Measurements from ENCODE around the gene ZNF609. TPM values are rescaled to one million over a fixed set of nuclear protein-coding genes. Genes with fewer than 3 reads are reported as not detected.

ZNF609 gene
- total RNA-seq, 5 donors from 2014 or later (not counting 1 experiment from before 2014, with no cell fraction given), result 52.7 to 81.8 (median 59.3) TPM

DNA sequence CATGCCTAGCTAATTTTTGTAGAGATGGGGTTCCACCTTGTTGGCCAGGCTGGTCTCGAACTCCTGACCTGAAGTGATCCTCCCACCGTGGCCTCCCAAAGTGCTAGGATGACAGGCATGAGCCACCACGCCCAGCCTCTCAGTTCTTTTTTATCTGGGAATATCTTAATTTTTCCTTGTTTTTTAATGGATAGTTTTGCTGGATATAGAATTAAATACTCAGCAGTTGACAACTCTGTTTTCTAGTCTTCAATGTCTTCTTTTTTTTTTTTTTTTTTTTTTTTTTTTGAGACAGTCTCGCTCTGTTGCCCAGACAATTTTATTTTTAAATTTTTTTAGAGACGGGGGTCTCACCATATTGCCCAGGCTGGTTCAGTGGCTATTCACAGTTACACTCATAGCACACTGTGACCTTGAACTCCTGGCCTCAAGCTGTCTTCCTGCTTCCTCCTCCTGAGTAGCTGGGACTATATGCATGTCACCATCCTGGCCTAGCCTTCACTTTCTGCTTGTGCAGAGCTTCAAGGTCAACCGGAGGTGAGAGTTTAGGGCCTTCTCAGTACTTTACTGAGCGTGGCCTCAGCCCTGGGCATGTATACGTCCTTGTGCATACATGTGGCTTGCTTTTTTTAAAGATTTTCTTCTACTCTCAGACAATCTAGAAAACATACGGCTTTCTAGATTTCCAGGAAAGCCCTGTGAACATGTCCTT is 120.5 kb downstream of the ZNF609 start:
- H3K9me3 Mint-ChIP-seq, result peaks cover 0 to 6% (median 3%) of the 10 kb centered on the region in 3 donors
- H3K9me3 ChIP-seq, result no peaks in the 10 kb centered on the region
- H3K4me1 Mint-ChIP-seq, result peaks cover 37 to 44% (median 43%) of the 10 kb centered on the region in 3 donors
- CTCF ChIA-PET, result interaction anchor here in 1 of 2 donors (1.3 kb wide), 1 partner anchor 21 kb away, joined by 3 read pairs; no protein-coding TSS in a partner anchor
- DNase-seq, result no peak
- peaks cover 18% of the 10 kb centered on the region for H3K36me3 Mint-ChIP-seq
- H3K27ac Mint-ChIP-seq, result peak overlapping the region in 1 of 2 donors; percentile 31
- no peak for ATAC-seq (replicated peaks in 1 of 4)
- H3K27me3 Mint-ChIP-seq, result no peaks in the 10 kb centered on the region
- no peak overlapping the region for H3K27ac ChIP-seq (ENCODE audit: low read length)
- H3K4me1 ChIP-seq (ENCODE audit: control insufficient read depth in 1 of 2, extremely low read depth in 1 of 2, insufficient read depth in 2 of 2, low read length in 2 of 2), result peaks cover 26 to 27% of the 10 kb centered on the region in 2 experiments
- peak overlapping the region in 1 of 3 donors; percentile 31 for H3K4me3 Mint-ChIP-seq
- WGBS (ENCODE audit: insufficient coverage), result 96% methylated on average over 5 of the region's 9 CpGs
- H3K27me3 ChIP-seq (replicated peaks in 1 of 2; ENCODE audit: control insufficient read depth in 2 of 2, extremely low read depth in 1 of 2, insufficient read depth in 2 of 2, low read length in 1 of 2), result no peaks in the 10 kb centered on the region
- no peak overlapping the region for H3K4me3 ChIP-seq (ENCODE audit: control insufficient read depth in 1 of 2, extremely low read depth in 1 of 2, low read length in 1 of 2)
- POLR2A ChIA-PET, result interaction anchor here in 1 of 2 donors (0.6 to 0.7 kb wide), 2 partner anchors 27 to 35 kb away, joined by 5 to 8 read pairs; no protein-coding TSS in a partner anchor
- H3K36me3 ChIP-seq (ENCODE audit: control insufficient read depth in 2 of 2, extremely low read depth in 1 of 2, insufficient read depth in 1 of 2, low read length in 1 of 2), result no peaks in the 10 kb centered on the region

DNA sequence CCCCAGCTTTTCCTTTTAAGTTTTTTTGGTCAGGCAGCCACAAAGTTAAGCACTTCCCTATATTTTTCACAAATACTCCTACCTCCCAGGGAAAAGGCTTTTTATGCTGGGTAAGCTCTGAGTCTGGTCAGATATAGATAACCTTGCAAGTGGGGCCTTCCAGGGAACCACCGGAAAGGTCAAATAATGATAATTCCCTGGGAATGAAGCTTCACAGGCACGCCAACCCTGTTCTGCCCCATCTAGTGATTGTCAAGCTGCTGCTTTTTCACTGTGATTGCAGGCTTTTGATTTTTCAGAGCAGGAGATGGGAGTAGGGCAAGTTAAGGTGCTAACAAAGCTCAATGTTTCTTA is 121.0 kb downstream of the ZNF609 start:
- 100% methylated on average over 2 of the region's 2 CpGs for WGBS (ENCODE audit: insufficient coverage)
- peaks cover 26 to 30% of the 10 kb centered on the region in 2 experiments for H3K4me1 ChIP-seq (ENCODE audit: control insufficient read depth in 1 of 2, extremely low read depth in 1 of 2, insufficient read depth in 2 of 2, low read length in 2 of 2)
- no peak for ATAC-seq (replicated peaks in 1 of 4)
- H3K9me3 Mint-ChIP-seq, result peaks cover 0 to 6% (median 3%) of the 10 kb centered on the region in 3 donors
- peak overlapping the region; percentile 31 to 44 for H3K27ac Mint-ChIP-seq
- no peaks in the 10 kb centered on the region for H3K9me3 ChIP-seq
- no peak overlapping the region for H3K4me3 ChIP-seq (ENCODE audit: control insufficient read depth in 1 of 2, extremely low read depth in 1 of 2, low read length in 1 of 2)
- DNase-seq, result no peak
- no peak overlapping the region for H3K27ac ChIP-seq (ENCODE audit: low read length)
- H3K4me3 Mint-ChIP-seq, result peak overlapping the region in 1 of 3 donors; percentile 31
- peaks cover 39 to 46% (median 45%) of the 10 kb centered on the region in 3 donors for H3K4me1 Mint-ChIP-seq
- ChIA-PET POLR2A (interaction anchor here in 1 of 2 donors (0.6 kb wide), 1 partner anchor 35 kb away, joined by 8 read pairs; no protein-coding TSS in a partner anchor), CTCF (interaction anchor here in 1 of 2 donors (1.3 kb wide), 1 partner anchor 20 kb away, joined by 3 read pairs; no protein-coding TSS in a partner anchor)
- peaks cover 18% of the 10 kb centered on the region for H3K36me3 Mint-ChIP-seq
- H3K27me3 Mint-ChIP-seq, result no peaks in the 10 kb centered on the region
- H3K36me3 ChIP-seq (ENCODE audit: control insufficient read depth in 2 of 2, extremely low read depth in 1 of 2, insufficient read depth in 1 of 2, low read length in 1 of 2), result no peaks in the 10 kb centered on the region
- H3K27me3 ChIP-seq (replicated peaks in 1 of 2; ENCODE audit: control insufficient read depth in 2 of 2, extremely low read depth in 1 of 2, insufficient read depth in 2 of 2, low read length in 1 of 2), result no peaks in the 10 kb centered on the region

DNA sequence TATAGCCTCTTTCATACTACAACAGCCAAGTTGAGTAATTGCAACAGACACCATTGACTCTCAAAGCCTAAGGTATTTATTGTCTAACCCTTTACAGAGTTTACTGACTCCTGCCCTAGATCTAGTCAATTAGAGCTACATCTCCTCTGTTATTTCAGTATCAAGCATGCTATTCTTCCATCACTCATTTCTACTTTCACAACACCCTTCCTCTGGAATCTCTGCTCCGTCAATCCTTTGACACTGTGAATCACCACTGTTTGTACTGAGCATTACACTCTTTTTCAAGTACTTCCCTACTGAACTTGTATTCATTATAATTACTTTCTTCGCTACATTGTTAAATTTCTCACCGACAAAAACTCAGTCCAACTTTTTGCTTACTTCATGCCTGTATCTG is 121.8 kb downstream of the ZNF609 start:
- Histone ChIP-seq H3K4me1 (ENCODE audit: control insufficient read depth in 1 of 2, extremely low read depth in 1 of 2, insufficient read depth in 2 of 2, low read length in 2 of 2) (peaks cover 29 to 32% of the 10 kb centered on the region in 2 experiments), H3K4me3 (ENCODE audit: control insufficient read depth in 1 of 2, extremely low read depth in 1 of 2, low read length in 1 of 2) (no peak overlapping the region), H3K36me3 (ENCODE audit: control insufficient read depth in 2 of 2, extremely low read depth in 1 of 2, insufficient read depth in 1 of 2, low read length in 1 of 2) (no peaks in the 10 kb centered on the region), H3K27me3 (replicated peaks in 1 of 2; ENCODE audit: control insufficient read depth in 2 of 2, extremely low read depth in 1 of 2, insufficient read depth in 2 of 2, low read length in 1 of 2) (no peaks in the 10 kb centered on the region), H3K27ac (ENCODE audit: low read length) (no peak overlapping the region), H3K9me3 (no peaks in the 10 kb centered on the region)
- ChIA-PET POLR2A (no interaction called here), CTCF (interaction anchor here in 1 of 2 donors (1.3 kb wide), 1 partner anchor 19 kb away, joined by 3 read pairs; no protein-coding TSS in a partner anchor)
- H3K27me3 Mint-ChIP-seq, result no peaks in the 10 kb centered on the region
- no peak for DNase-seq
- peak overlapping the region; percentile 29 to 44 for H3K27ac Mint-ChIP-seq
- peaks cover 0 to 6% (median 3%) of the 10 kb centered on the region in 3 donors for H3K9me3 Mint-ChIP-seq
- peaks cover 47 to 54% (median 54%) of the 10 kb centered on the region in 3 donors for H3K4me1 Mint-ChIP-seq
- no peak overlapping the region for H3K4me3 Mint-ChIP-seq
- WGBS (ENCODE audit: insufficient coverage), result 100% methylated on average over 1 of the region's 3 CpGs
- no peak for ATAC-seq (replicated peaks in 1 of 4)
- peaks cover 18% of the 10 kb centered on the region for H3K36me3 Mint-ChIP-seq

DNA sequence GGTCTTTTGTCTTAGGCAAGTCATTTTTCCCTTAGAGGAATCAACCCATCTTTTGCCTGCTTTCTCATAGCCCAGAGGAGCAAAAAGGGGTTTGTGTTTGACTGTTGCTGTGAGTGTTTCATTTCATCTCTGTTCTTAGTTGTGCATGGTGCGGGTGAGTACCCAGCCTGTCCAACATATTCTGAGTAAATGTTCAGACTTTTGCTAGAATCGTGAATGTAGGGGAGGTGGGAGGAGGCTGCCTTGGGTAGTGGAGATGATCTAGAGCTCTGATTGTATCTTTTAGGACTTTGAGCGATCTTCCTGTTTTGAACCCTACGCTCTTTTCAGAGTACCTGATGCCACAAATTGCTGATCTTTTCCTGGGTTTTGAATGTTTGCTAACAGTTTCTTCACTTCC is 123.1 kb downstream of the ZNF609 start:
- Histone ChIP-seq H3K4me1 (ENCODE audit: control insufficient read depth in 1 of 2, extremely low read depth in 1 of 2, insufficient read depth in 2 of 2, low read length in 2 of 2) (peaks cover 29 to 34% of the 10 kb centered on the region in 2 experiments), H3K4me3 (ENCODE audit: control insufficient read depth in 1 of 2, extremely low read depth in 1 of 2, low read length in 1 of 2) (peak overlapping the region in 1 of 2 donors; percentile 51), H3K9me3 (no peaks in the 10 kb centered on the region), H3K27me3 (replicated peaks in 1 of 2; ENCODE audit: control insufficient read depth in 2 of 2, extremely low read depth in 1 of 2, insufficient read depth in 2 of 2, low read length in 1 of 2) (no peaks in the 10 kb centered on the region), H3K36me3 (ENCODE audit: control insufficient read depth in 2 of 2, extremely low read depth in 1 of 2, insufficient read depth in 1 of 2, low read length in 1 of 2) (no peaks in the 10 kb centered on the region), H3K27ac (ENCODE audit: low read length) (peak overlapping the region; percentile 57)
- DNase-seq, result peak in 1 of 35 experiments; percentile 25
- Mint-ChIP-seq H3K27ac (peak overlapping the region; percentile 93 to 98), H3K27me3 (no peaks in the 10 kb centered on the region), H3K9me3 (peaks cover 0 to 6% (median 3%) of the 10 kb centered on the region in 3 donors), H3K36me3 (peaks cover 18% of the 10 kb centered on the region), H3K4me1 (peaks cover 57 to 64% (median 64%) of the 10 kb centered on the region in 3 donors), H3K4me3 (peak overlapping the region; percentile 56 to 63 (median 58))
- 48% methylated on average over 2 of the region's 4 CpGs for WGBS (ENCODE audit: insufficient coverage)
- CTCF ChIA-PET, result interaction anchor here in 1 of 2 donors (0.6 to 1.2 kb wide), 5 partner anchors 10 to 434 kb away, joined by 3 to 5 read pairs (median 3); no protein-coding TSS in a partner anchor
- POLR2A ChIA-PET, result interaction anchor here (0.5 to 0.6 kb wide), 2 partner anchors 19 to 318 kb away, joined by 4 read pairs; no protein-coding TSS in a partner anchor
- ATAC-seq (replicated peaks in 1 of 4), result peak; percentile 68 to 79 (median 76)

DNA sequence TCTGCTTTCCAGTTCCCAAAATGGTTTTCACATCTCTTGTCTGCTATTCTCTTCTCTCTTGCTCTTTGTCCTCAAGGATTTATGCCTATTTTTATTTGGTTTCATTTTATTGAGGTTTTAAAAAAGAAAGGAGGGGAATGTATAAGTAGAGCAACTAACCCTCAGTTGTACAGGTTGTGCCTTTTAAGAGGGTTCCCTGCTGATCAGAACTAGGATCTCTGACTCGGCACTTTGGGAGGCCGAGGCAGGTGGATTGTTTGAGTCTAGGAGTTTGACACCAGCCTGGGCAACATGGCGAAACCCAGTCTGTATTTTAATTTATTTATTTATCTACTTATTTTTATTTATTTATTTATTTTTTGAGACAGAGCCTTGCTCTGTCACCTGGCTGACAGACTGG is 123.6 kb downstream of the ZNF609 start:
- H3K27me3 Mint-ChIP-seq, result no peaks in the 10 kb centered on the region
- ChIA-PET POLR2A (interaction anchor here in 1 of 2 donors (0.6 kb wide), 1 partner anchor 18 kb away, joined by 4 read pairs; no protein-coding TSS in a partner anchor), CTCF (interaction anchor here in 1 of 2 donors (0.6 to 1.2 kb wide), 4 partner anchors 9 to 69 kb away, joined by 3 to 5 read pairs (median 4); no protein-coding TSS in a partner anchor)
- peaks cover 31 to 39% of the 10 kb centered on the region in 2 experiments for H3K4me1 ChIP-seq (ENCODE audit: control insufficient read depth in 1 of 2, extremely low read depth in 1 of 2, insufficient read depth in 2 of 2, low read length in 2 of 2)
- no CpG with 5 or more reads among the region's 3 CpGs for WGBS (ENCODE audit: insufficient coverage)
- H3K27ac Mint-ChIP-seq, result peak overlapping the region; percentile 93 to 98
- H3K4me1 Mint-ChIP-seq, result peaks cover 61 to 69% (median 67%) of the 10 kb centered on the region in 3 donors
- H3K9me3 ChIP-seq, result no peaks in the 10 kb centered on the region
- ATAC-seq (replicated peaks in 1 of 4) (peak; percentile 19 to 52 (median 30)), DNase-seq (no peak)
- peak overlapping the region in 1 of 2 donors; percentile 51 for H3K4me3 ChIP-seq (ENCODE audit: control insufficient read depth in 1 of 2, extremely low read depth in 1 of 2, low read length in 1 of 2)
- peaks cover 18% of the 10 kb centered on the region for H3K36me3 Mint-ChIP-seq
- peak overlapping the region; percentile 56 to 63 (median 58) for H3K4me3 Mint-ChIP-seq
- H3K27me3 ChIP-seq (replicated peaks in 1 of 2; ENCODE audit: control insufficient read depth in 2 of 2, extremely low read depth in 1 of 2, insufficient read depth in 2 of 2, low read length in 1 of 2), result no peaks in the 10 kb centered on the region
- peaks cover 0 to 6% (median 3%) of the 10 kb centered on the region in 3 donors for H3K9me3 Mint-ChIP-seq
- H3K27ac ChIP-seq (ENCODE audit: low read length), result peak overlapping the region; percentile 57
- no peaks in the 10 kb centered on the region for H3K36me3 ChIP-seq (ENCODE audit: control insufficient read depth in 2 of 2, extremely low read depth in 1 of 2, insufficient read depth in 1 of 2, low read length in 1 of 2)

DNA sequence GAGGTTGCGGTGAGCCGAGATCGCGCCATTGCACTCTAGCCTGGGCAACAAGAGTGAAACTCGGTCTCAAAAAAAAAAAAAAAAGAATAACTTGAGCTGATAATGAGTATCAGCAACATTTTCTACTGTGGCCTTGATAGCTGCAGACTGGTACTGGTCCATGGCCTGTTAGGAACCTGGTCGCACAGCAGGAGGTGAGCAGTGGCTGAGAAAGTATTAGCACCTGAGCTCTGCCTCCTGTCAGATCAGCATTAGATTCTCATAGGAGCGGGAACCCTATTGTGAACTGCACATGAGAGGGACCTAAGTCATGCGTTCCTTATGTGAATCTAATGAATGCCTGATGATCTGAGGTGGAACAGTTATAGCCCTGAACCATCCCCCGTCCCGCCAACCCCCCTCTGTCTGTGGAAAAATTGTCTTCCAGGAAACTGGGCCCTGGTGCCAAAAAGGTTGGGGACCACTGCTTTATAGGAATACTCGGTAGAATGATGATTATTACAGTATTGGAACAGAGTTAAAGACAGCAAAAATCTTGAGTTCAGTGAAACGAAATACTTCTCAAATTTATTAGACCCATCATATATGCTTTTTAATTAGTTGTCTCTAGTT is 126.0 kb downstream of the ZNF609 start:
- H3K27me3 Mint-ChIP-seq, result no peaks in the 10 kb centered on the region
- H3K4me1 Mint-ChIP-seq, result peaks cover 68 to 77% (median 69%) of the 10 kb centered on the region in 3 donors
- H3K27ac ChIP-seq (ENCODE audit: low read length), result no peak overlapping the region
- peak overlapping the region in 1 of 3 donors; percentile 44 for H3K4me3 Mint-ChIP-seq
- ChIA-PET CTCF (interaction anchor here in 1 of 2 donors (0.6 kb wide), 1 partner anchor 799 kb away, joined by 3 read pairs; no protein-coding TSS in a partner anchor), POLR2A (interaction anchor here in 1 of 2 donors (0.7 kb wide), 1 partner anchor 271 kb away, joined by 4 read pairs; no protein-coding TSS in a partner anchor)
- no peaks in the 10 kb centered on the region for H3K36me3 ChIP-seq (ENCODE audit: control insufficient read depth in 2 of 2, extremely low read depth in 1 of 2, insufficient read depth in 1 of 2, low read length in 1 of 2)
- peaks cover 41 to 43% of the 10 kb centered on the region in 2 experiments for H3K4me1 ChIP-seq (ENCODE audit: control insufficient read depth in 1 of 2, extremely low read depth in 1 of 2, insufficient read depth in 2 of 2, low read length in 2 of 2)
- ATAC-seq (replicated peaks in 1 of 4) (no peak), DNase-seq (no peak)
- no peak overlapping the region for H3K4me3 ChIP-seq (ENCODE audit: control insufficient read depth in 1 of 2, extremely low read depth in 1 of 2, low read length in 1 of 2)
- H3K9me3 ChIP-seq, result no peaks in the 10 kb centered on the region
- no peaks in the 10 kb centered on the region for H3K9me3 Mint-ChIP-seq
- peak overlapping the region; percentile 69 to 83 for H3K27ac Mint-ChIP-seq
- H3K36me3 Mint-ChIP-seq, result peaks cover 8% of the 10 kb centered on the region
- 95% methylated on average over 5 of the region's 12 CpGs for WGBS (ENCODE audit: insufficient coverage)
- no peaks in the 10 kb centered on the region for H3K27me3 ChIP-seq (replicated peaks in 1 of 2; ENCODE audit: control insufficient read depth in 2 of 2, extremely low read depth in 1 of 2, insufficient read depth in 2 of 2, low read length in 1 of 2)
